HUDEP-2 (cell line): ENCODE measurements around the gene SNCAIP.
"Not testable (repeated sequence)": the region's sequence is repeated elsewhere in the genome, so short reads cannot be mapped to it uniquely, and the experiment has no call there.

Experiments used
- DNase-seq, 76 experiments: peaks; one replicate each; lab custom pipeline; 2025; ENCODE audit not compliant: unreplicated experiment in 76 of 76; lab: John Stamatoyannopoulos, UW

SNCAIP gene

GRCh38 chr5:122455939-122456338 is 143.9 kb downstream of the SNCAIP start:
- no peak for DNase-seq

GRCh38 chr5:122457178-122457826 is 145.3 kb downstream of the SNCAIP start:
- DNase-seq: no peak

DNA sequence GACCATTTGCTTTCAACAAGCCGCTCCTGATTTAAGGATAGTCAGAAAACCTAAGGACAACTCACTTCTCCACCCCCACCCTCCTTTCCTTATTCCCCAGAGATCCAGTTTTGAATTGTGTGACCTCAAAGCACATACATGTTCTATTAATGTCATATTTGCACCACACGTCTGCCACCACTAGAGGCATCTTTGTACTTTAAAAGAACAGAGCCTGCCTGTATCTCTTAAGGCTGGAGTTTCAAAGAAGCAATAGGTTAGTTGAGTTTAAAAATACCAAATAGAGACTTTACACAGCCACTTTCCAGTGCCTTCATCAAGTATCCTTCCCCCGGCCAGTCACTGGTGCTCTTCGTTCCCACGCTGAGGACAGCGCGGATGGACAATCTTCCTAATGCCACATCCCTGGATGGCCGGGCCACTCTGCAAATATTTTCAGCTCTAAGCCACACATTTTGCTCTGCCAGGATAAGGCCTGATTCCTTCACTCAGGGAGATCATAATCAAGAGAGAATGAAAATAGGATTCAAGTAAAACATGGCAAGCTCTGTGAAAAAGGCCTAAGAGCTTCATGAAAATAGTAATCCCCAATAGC is 146.3 kb downstream of the SNCAIP start:
- DNase-seq: peak in 6 of 76 experiments; percentile 1 to 21 (median 5)

DNA sequence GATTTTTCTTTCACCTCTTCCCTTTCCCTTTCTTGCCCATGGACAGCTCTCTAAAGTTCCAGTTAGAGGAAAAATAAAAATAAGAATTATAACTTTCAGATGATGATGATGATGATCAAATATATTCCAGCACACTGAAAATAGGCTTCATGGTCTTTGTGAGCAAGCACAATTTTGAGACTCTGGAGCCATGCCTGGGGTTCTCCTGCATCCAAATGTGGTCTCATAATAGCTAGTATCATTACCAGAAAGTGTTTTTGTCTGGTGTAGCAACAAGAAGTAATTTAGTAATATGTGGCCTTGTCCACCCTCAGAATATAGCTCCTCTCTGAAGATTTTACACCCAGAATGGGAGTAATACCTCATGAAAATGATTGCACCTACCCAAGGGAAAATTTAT is 150.4 kb downstream of the SNCAIP start:
- no peak for DNase-seq

DNA sequence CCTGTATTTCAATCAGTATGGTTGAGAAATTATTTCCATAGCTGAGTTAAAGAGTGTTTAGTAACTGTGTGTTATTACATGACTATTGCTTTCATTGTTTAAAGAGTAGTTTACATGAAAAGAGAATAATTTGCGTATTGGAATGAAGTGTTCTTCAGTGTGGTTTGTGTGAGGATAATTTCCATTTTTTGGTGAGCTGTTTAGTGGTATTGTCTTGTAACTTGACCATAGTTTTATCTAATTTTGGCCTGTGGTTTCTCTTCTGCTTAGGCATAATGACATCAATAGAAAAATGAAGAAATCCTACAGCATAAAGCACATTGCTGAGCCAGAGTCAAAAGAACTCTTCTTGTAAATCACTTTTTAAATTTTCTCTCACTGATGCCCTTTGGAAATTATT is 151.2 kb downstream of the SNCAIP start:
- no peak for DNase-seq

DNA sequence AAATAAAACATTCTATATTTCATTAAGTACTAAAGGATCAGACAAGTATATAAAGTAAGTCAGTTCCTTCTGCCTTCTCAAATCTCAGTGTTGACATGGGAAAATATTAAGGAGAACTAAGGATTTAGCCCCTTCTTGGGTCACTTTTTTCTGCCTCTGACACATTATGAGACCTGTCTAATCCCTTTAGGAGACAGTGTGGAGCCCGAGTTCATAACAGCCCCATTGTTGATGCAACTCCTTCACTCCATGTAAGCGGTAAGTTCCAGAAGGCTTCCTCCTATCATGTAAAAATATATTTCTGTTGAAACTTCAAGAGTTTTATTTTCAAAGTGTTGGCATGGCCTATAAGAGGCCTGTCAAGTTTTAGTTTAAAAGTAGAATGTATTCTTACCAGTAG is 152.2 kb downstream of the SNCAIP start:
- DNase-seq: no peak

GRCh38 chr5:122465031-122465577 is 153.1 kb downstream of the SNCAIP start:
- no peak for DNase-seq

GRCh38 chr5:122465994-122466393 is 154.0 kb downstream of the SNCAIP start:
- DNase-seq: no peak

DNA sequence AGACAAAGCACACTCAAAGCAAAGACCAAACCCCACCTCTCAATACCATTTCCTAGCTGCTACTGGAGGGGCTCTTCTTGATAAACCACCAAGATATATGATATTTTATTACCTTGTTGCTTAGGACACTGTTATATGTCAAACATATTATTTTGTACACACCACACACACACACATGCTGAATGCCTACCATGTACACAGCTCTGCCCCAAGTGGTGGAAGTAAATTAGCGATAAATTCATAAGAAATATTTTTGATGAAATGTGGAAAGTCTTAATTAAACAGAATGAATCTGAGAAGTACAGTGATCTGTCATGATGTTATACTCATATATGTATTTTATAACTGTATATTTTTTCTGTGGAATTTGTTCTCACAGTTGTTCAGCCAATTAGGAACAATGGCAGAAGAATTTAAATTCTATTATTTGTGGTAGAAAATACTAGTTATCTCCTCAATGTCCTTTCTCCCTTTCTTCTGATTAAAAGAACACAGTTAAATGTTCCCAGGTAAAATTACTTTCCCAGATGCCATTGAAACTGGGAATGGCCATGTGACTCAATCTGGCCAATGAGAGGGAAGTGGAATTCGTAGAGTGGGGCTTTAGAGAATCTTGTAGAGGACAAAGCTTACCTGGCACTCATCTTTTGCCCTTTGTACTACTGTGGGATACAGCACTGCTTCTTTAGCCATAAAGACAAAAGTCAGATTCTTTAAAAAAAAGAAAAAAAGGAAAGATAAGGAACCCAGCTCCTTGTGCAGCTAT is 156.5 kb downstream of the SNCAIP start:
- no peak for DNase-seq

- DNase-seq: no peak
Observed at GRCh38 chr5:122469384-122469919, 157.4 kb downstream of the SNCAIP start.

DNA sequence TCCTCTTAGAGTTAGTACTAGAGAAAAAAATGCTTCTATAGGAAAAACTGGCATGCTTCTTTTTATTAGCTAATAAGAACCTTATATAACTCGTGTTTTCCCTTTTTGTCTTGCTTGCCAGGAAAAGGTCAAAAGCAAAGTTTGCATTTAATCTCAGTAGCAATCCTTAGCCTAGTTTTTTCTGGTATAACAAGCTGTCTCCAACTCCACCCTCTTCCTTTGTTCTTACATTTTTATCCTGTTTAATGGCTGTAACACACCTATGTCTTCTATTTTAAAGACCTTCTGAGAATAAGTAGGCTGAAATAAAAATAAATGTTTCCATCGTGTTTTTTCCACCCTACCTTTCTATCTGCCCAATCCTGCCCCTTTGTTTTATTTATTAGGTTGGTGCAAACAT is 158.3 kb downstream of the SNCAIP start:
- no peak for DNase-seq

DNA sequence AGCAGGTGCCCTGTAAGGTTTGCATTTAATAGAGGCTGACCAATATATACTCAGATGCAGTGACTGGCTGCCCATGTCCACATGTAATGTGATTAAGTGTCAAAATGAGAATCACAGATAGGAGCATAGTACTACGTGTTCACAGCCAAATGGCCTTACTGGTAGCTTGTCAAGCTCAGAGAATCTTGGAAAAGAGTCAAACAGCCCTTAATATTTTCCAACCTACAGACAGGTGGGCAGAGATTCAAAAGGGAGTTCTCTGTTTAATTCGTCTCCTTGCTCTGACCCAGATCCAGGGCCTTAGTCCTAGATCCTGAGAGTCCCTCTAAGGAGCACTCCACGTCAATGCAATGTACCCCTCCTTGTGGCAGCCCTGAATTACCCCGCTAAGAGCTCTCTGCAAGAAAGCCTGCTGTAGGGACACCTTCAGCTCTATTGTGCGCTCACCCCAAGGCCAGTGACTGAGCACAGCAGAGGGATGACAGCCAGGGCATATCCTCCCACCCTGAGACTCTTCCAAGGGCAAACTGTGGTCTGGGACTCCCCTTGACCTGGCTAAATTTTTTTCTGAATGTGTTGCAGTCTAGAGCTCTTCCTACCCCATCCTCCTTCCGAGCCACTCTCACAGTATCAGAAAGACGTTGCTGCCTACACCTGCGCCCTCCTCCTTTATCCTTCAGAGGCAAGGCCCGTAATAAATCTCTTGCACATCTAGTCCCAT is 159.2 kb downstream of the SNCAIP start:
- DNase-seq: no peak

GRCh38 chr5:122471752-122472061 is 159.7 kb downstream of the SNCAIP start:
- DNase-seq: no peak

GRCh38 chr5:122473138-122473843 is 161.3 kb downstream of the SNCAIP start:
- DNase-seq: no peak

DNA sequence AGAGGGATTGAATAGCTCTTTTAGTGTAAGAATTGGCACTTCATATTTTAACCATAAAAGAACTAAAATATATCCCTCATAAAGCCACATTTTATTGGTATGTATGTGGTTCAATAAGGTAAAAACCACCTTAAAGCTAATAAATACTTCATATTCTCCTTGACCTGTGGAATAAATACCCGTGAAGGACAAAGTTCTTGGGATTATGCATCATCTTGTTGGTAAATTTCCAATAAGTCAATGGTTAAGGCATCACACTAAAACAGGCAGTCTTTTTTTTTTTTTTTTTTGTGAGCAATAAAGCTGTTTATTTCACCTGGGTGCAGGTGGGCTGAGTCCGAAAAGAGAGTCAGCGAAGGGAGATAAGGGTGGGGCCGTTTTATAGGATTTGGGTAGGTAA is 161.9 kb downstream of the SNCAIP start:
- DNase-seq: no peak

DNA sequence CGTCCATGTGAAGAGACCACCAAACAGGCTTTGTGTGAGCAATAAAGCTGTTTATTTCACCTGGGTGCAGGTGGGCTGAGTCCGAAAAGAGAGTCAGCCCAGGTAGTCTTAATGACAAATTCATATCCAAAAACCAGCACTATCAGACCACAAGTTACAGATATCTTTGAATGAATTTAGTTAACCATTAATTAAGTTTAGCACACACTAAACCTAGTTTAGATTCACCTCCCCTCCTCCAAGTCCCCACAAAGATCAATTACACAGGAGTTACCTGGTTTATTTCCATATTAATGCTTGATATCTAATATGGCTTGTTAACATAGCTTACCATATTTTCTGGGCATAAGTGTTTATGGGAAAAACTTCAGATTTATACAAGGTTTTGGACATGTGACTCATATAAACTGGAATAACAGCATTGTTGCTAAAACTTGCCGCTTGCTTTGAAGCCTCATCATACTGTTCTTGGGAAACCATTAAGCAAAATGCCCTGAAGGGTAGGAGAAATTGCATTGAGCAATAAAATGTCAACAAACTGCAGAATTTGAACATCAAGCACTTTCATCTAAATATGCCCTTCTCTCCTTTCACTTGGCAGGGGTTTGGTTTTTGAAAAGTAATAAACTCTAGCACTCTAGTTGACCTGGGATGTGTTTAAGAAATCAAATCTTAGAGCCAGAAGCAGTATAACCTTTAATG is 166.9 kb downstream of the SNCAIP start:
- DNase-seq: no peak

DNA sequence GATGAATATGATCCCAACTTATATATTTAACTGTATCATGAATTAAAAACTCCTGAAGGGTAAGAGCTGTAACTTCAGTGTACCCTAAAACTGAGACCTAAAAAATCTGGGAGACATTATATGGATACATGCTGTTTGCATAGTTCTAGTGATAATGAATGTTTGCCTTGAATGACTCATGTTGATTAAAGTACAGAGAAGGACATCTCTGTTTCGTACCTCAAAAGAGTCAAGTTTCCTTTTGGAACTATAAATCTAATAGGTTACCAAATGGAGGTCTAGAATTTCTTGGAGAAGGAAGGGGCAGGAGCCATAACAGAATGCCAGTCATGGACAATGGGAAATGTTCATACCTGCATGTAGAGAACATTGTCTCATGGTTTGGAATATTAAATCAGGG is 168.1 kb downstream of the SNCAIP start:
- DNase-seq: no peak

DNA sequence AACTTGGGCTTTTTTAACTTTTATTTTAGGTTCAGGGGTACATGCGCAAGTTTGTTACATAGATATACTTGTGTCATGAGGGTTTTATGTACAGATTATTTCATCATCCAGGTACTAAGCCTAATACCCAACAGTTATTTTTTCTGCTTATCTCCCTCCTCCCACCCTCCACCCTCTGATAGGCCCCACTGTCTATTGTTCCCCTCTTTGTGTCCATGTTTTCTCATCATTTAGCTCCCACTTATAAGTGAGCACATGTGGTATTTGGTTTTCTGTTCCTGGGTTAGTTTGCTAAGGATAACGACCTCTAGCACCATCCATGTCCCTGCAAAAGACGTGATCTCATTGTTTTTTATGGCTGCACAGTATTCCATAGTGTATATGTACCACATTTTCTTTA is 172.1 kb downstream of the SNCAIP start:
- DNase-seq: no peak

DNA sequence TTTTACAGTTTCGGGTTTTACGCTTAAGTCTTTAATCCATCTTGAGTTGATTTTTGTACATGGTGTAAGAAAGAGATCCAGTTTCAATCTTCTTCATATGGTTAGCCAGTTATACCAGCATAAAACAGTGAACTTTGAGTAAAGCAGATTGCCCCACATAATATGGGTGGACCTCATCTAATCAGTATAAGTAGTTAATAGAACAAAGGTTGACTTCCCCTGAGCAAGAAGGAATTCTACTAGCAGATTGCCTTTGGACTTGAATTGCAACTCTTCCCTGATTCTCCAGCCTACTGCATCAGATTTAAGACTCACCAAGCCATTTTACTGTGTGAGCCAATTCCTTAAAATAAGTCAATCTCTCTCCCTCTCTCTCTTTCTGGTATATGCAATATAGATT is 173.2 kb downstream of the SNCAIP start:
- DNase-seq: no peak

- DNase-seq: not testable (repeated sequence)
Observed at GRCh38 chr5:122486616-122487015, 174.6 kb downstream of the SNCAIP start.
